ENCODE data around the gene CFAP46.
"Not testable (repeated sequence)": the region's sequence is repeated elsewhere in the genome, so short reads cannot be mapped to it uniquely, and the experiment has no call there.

The CFAP46 gene

DNA sequence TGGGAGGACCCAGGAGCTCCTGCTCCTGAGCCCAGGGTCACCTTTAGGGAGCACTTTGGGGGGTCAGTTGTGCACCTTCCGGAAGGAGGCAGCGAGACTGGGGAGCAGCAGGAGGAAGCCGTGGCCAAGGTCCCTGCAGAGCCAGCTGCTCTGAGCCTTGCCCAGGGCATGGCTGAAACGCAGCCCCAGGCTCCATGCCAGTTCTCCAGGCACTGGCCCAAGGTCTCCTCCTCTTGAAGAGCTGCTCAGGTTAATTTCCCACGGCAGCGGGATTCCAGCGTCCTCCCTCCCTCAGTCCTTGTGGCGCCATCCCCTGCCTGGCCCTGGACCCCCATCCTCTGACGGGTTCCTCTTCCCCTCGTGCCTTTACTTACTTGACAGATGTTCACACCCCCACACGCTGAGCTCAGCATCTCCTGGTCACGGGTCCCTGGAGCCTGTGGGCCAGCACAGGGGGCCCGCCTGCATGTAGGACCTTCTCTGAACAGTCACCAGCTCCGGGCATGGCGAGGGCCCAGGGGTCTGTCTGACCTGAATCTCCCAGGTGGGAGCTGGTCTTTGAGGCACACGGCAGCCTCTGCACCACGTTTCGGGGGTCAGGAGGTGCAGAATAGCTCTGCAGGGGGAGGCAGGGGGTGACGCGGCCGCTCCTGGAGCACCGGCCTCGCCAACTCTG lies 16.7 kb upstream of the CFAP46 start:
- H3K27ac ChIP-seq, result no peak overlapping the region
- no peak for TF ChIP-seq Cebpa-rat (IDR thresholded peaks at IDR 0.05)
- no peak overlapping the region for H3K9ac ChIP-seq
- H3K4me3 ChIP-seq, result no peak overlapping the region
- H3K4me1 ChIP-seq, result peaks cover 25% of the 10 kb centered on the region
- no peaks in the 10 kb centered on the region for H3K9me3 ChIP-seq
- H3K36me3 ChIP-seq, result no peaks in the 10 kb centered on the region
- peaks cover 20% of the 10 kb centered on the region; the same call in 1 of the 2 replicates for H4K20me1 ChIP-seq
- H3K4me2 ChIP-seq, result peak overlapping the region; percentile 48
- H3K27me3 ChIP-seq, result peaks cover 23% of the 10 kb centered on the region; the same call in 1 of the 2 replicates

- H3K4me1 ChIP-seq, result peaks cover 32% of the 10 kb centered on the region
- H4K20me1 ChIP-seq, result peaks cover 20% of the 10 kb centered on the region; the same call in 1 of the 2 replicates
- TF ChIP-seq Cebpa-rat (IDR thresholded peaks at IDR 0.05), result no peak
- no peaks in the 10 kb centered on the region for H3K36me3 ChIP-seq
- H3K4me2 ChIP-seq, result peak overlapping the region; percentile 48
- no peak overlapping the region for H3K4me3 ChIP-seq
- no peak overlapping the region for H3K9ac ChIP-seq
- peaks cover 16% of the 10 kb centered on the region; the same call in 1 of the 2 replicates for H3K27me3 ChIP-seq
- no peaks in the 10 kb centered on the region for H3K9me3 ChIP-seq
- no peak overlapping the region for H3K27ac ChIP-seq
These were observed 15.9 kb upstream of the CFAP46 start for GRCh38 chr10:132957981-132958882.

- H3K4me3 ChIP-seq, result no peak overlapping the region
- H3K4me2 ChIP-seq, result no peak overlapping the region
These were observed 14.8 kb upstream of the CFAP46 start for GRCh38 chr10:132957131-132957530.

DNA sequence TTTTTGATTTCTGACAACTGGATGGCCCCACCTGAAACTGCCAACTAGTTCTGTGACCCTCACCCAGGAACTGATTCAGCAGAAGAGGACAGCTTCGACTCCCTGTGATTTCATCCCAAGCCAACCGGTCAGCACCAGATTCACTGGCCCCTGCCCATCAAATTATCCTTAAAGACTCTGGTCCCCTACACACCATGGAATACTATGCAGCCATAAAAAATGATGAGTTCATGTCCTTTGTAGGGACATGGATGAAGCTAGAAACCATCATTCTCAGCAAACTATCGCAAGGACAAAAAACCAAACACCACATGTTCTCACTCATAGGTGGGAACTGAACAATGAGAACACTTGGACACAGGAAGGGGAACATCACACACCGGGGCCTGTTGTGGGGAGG lies 13.9 kb upstream of the CFAP46 start:
- H3K27ac ChIP-seq, H3K36me3 ChIP-seq, H3K4me3 ChIP-seq, H3K9ac ChIP-seq, H3K4me2 ChIP-seq, H3K9me3 ChIP-seq, H3K27me3 ChIP-seq: not testable (repeated sequence)
- peaks cover 31% of the 10 kb centered on the region for H4K20me1 ChIP-seq
- H3K4me1 ChIP-seq, result peaks cover 37% of the 10 kb centered on the region

More at GRCh38 chr10:132957131-132957530, 14.8 kb upstream of the CFAP46 start:
- H3K9ac ChIP-seq, result no peak overlapping the region
- TF ChIP-seq Cebpa-rat (IDR thresholded peaks at IDR 0.05), result no peak
- H3K36me3 ChIP-seq, result no peaks in the 10 kb centered on the region
- H3K4me1 ChIP-seq, result peaks cover 33% of the 10 kb centered on the region
- no peak overlapping the region for H3K27ac ChIP-seq
- peaks cover 24% of the 10 kb centered on the region for H4K20me1 ChIP-seq
- peaks cover 10% of the 10 kb centered on the region; the same call in 1 of the 2 replicates for H3K27me3 ChIP-seq
- H3K9me3 ChIP-seq, result no peaks in the 10 kb centered on the region

DNA sequence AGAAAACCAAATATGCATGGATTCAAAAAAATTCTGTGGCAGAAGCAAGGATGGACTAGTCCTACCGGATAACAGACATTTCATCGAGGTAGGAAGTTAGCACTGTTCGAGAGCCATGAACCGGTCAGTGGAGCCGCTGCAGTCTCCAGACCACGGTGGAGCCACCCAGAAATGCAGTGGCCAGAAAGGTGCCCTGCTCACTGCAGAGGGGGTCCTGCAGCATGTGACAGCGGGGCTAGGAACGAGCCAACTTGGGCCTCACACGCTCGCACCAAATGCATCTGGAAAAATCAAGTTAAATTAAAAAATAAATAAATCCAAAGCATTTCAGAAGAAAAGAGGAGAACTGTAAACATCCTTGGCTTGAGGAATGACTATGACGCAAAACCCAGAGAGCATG lies 13.1 kb upstream of the CFAP46 start:
- no peak for TF ChIP-seq Cebpa-rat (IDR thresholded peaks at IDR 0.05)
- no peaks in the 10 kb centered on the region for H3K9me3 ChIP-seq
- no peak overlapping the region for H3K9ac ChIP-seq

DNA sequence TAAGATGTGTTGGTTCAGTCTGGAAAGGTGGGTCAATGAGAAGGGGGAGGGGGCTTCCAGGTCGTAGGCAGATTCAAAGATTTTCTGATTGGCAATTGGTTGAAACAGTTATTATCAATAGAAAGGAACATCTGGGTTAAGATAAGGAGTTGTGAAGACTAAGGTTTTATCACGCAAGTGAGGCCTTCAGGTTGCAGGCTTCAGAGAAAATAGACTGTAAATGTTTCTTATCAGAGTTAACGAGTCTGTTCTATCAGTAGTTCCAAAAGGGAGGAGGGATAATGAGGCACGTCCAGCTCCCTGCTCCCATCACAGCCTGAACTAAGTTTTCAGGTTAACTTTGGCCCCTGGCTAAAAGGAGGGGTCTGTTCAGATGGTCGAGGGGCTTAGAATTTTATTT lies 11.1 kb upstream of the CFAP46 start:
- H3K9me3 ChIP-seq, result no peaks in the 10 kb centered on the region
- H3K36me3 ChIP-seq, result no peaks in the 10 kb centered on the region
- H3K27ac ChIP-seq, result no peak overlapping the region
- H3K4me2 ChIP-seq, result peak overlapping the region; percentile 95
- H3K9ac ChIP-seq, result no peak overlapping the region
- no peak overlapping the region for H3K4me3 ChIP-seq
- H4K20me1 ChIP-seq, result peaks cover 18% of the 10 kb centered on the region
- H3K27me3 ChIP-seq, result peaks cover 12% of the 10 kb centered on the region; the same call in 1 of the 2 replicates
- no peak for TF ChIP-seq Cebpa-rat (IDR thresholded peaks at IDR 0.05)
- peaks cover 44% of the 10 kb centered on the region for H3K4me1 ChIP-seq

More for the DNA sequence above, 13.1 kb upstream of the CFAP46 start:
- Histone ChIP-seq H3K4me3 (no peak overlapping the region), H3K4me2 (no peak overlapping the region), H3K27me3 (peaks cover 12% of the 10 kb centered on the region; the same call in 1 of the 2 replicates), H4K20me1 (peaks cover 31% of the 10 kb centered on the region), H3K4me1 (peaks cover 45% of the 10 kb centered on the region), H3K36me3 (no peaks in the 10 kb centered on the region), H3K27ac (no peak overlapping the region)

DNA sequence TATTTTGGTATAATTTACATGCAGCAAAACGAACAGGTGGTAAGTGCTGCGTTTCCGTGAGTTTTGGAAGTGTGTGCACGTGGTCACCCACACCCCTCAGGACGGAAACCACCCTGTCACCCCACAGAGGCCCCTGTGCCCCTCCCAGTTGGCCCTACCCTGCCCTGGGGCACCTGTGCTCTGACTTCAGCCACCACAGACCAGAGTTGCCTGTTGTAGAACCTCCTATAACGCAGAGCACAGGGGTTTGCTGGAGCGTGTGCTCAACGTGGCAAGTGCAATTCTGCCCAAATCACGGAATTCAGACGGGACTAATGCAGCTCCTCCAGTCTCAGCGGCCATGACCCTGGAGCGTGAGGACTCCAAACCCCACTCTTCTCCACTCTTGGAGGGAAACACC lies 9.6 kb upstream of the CFAP46 start:
- Histone ChIP-seq H3K36me3 (no peaks in the 10 kb centered on the region), H3K27me3 (peaks cover 10% of the 10 kb centered on the region; the same call in 1 of the 2 replicates), H3K4me2 (peak overlapping the region; percentile 95), H3K4me1 (peaks cover 39% of the 10 kb centered on the region), H3K9me3 (no peaks in the 10 kb centered on the region), H3K9ac (no peak overlapping the region; the same call in 1 of the 2 replicates), H4K20me1 (peaks cover 12% of the 10 kb centered on the region), H3K27ac (no peak overlapping the region), H3K4me3 (peak overlapping the region; percentile 50)
- TF ChIP-seq Cebpa-rat (IDR thresholded peaks at IDR 0.05), result no peak

GRCh38 chr10:132948351-132948750 lies 6.0 kb upstream of the CFAP46 start:
- H4K20me1 ChIP-seq, result peaks cover 12% of the 10 kb centered on the region

DNA sequence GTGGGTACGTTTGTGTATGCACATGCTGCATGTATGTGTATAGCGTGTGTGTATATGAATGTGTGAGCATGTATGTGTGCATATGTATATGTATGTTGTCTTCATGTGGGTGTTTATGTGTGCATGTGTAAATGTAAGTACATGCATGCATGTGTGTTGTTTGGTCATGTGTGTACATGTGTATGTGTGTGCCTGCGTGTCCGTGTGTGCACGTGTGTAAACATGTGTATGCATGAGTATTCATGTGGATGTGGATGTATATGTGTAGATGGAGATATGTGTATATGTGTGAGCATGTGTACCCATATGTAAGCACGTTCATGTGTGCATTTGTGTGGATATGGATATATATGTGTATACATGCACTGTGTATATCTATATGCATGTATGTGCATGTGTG lies 5.5 kb upstream of the CFAP46 start:
- Histone ChIP-seq H3K4me1 (peaks cover 29% of the 10 kb centered on the region), H3K9ac (no peak overlapping the region), H3K27me3 (peaks cover 35% of the 10 kb centered on the region), H3K9me3 (no peaks in the 10 kb centered on the region), H3K27ac (no peak overlapping the region), H4K20me1 (peaks cover 12% of the 10 kb centered on the region), H3K4me3 (no peak overlapping the region), H3K36me3 (no peaks in the 10 kb centered on the region), H3K4me2 (no peak overlapping the region)
- no peak for TF ChIP-seq Cebpa-rat (IDR thresholded peaks at IDR 0.05)

More at GRCh38 chr10:132948351-132948750, 6.0 kb upstream of the CFAP46 start:
- no peaks in the 10 kb centered on the region for H3K9me3 ChIP-seq
- H3K9ac ChIP-seq, result no peak overlapping the region
- no peak for TF ChIP-seq Cebpa-rat (IDR thresholded peaks at IDR 0.05)
- H3K4me1 ChIP-seq, result peaks cover 34% of the 10 kb centered on the region
- H3K27me3 ChIP-seq, result peaks cover 30% of the 10 kb centered on the region; the same call in 1 of the 2 replicates
- H3K4me2 ChIP-seq, result no peak overlapping the region
- H3K36me3 ChIP-seq, result no peaks in the 10 kb centered on the region
- no peak overlapping the region for H3K27ac ChIP-seq
- no peak overlapping the region for H3K4me3 ChIP-seq
